Activated CD4-positive, alpha-beta T cell treated with anti-CD3 and anti-CD28 coated beads, Interleukin-2, amount 10 ng/mL, durations not matched to agents 7 days and 5 days (primary cell): ENCODE measurements around the gene NHSL2. TPM values are rescaled to one million over a fixed set of nuclear protein-coding genes. Genes with fewer than 3 reads are reported as not detected.
"Not testable (repeated sequence)": the region's sequence is repeated elsewhere in the genome, so short reads cannot be mapped to it uniquely, and the experiment has no call there.

Source experiments
- CTCF ChIA-PET: fragments of 350-600 bp; sonication (Branson Sonifier 250); formaldehyde crosslinking; loops from one replicate; lab custom pipeline; 2021; ENCODE audit warnings: antibody characterized with exemption; lab: Charles Lee
- POLR2A ChIA-PET: fragments of 350-600 bp; sonication (Branson Sonifier 250); formaldehyde crosslinking; loops from one replicate; lab custom pipeline; 2021; ENCODE audit warnings: antibody characterized with exemption; lab: Charles Lee
- DNase-seq: peaks from one replicate; pipeline ENCODE4 v3.0.0-alpha.2; 2020
- H3K27ac Mint-ChIP-seq: one replicate; pipeline ENCODE4 v1.8.0; 2021; ENCODE audit warnings: mild to moderate bottlenecking, moderate library complexity, mixed read lengths
- H3K27me3 Mint-ChIP-seq: one replicate; pipeline ENCODE4 v1.8.0; 2021; ENCODE audit warnings: mixed read lengths
- H3K36me3 Mint-ChIP-seq: one replicate; pipeline ENCODE4 v1.8.0; 2021; ENCODE audit warnings: low read depth, mixed read lengths
- H3K4me1 Mint-ChIP-seq: one replicate; pipeline ENCODE4 v1.8.0; 2021; ENCODE audit warnings: mixed read lengths
- H3K4me3 Mint-ChIP-seq: one replicate; pipeline ENCODE4 v1.8.0; 2021; ENCODE audit warnings: mild to moderate bottlenecking, moderate library complexity, mixed read lengths
- H3K9me3 Mint-ChIP-seq: one replicate; pipeline ENCODE4 v1.8.0; 2021; ENCODE audit warnings: mixed read lengths
- total RNA-seq, 2 experiments: library from RNA; stranded (reverse); gene quantifications; one replicate each; pipeline ENCODE4 v1.2.3, GENCODE V29; 2021

The NHSL2 gene
- total RNA-seq, 2 experiments from 2014 or later, result 1.00 to 1.1 TPM

- peaks cover 18% of the 10 kb centered on the region for H3K27me3 Mint-ChIP-seq
- POLR2A ChIA-PET, CTCF ChIA-PET: not testable (repeated sequence)
These were observed 53.5 kb downstream of the NHSL2 start for GRCh38 chrX:71964184-71964583.

GRCh38 chrX:71974916-71975315 lies 64.3 kb downstream of the NHSL2 start:
- ChIA-PET CTCF (interaction anchor here (1.0 kb wide), 1 partner anchor 14 kb away, joined by 3 read pairs; no protein-coding TSS in a partner anchor), POLR2A (no interaction called here)
- no peak overlapping the region for H3K27ac Mint-ChIP-seq
- no peak overlapping the region for H3K4me3 Mint-ChIP-seq
- H3K27me3 Mint-ChIP-seq, result peaks cover 13% of the 10 kb centered on the region
- DNase-seq, result no peak
- H3K36me3 Mint-ChIP-seq, result no peaks in the 10 kb centered on the region
- no peaks in the 10 kb centered on the region for H3K9me3 Mint-ChIP-seq
- no peaks in the 10 kb centered on the region for H3K4me1 Mint-ChIP-seq

More at GRCh38 chrX:71964184-71964583, 53.5 kb downstream of the NHSL2 start:
- not testable (repeated sequence) for DNase-seq, H3K9me3 Mint-ChIP-seq, H3K4me3 Mint-ChIP-seq, H3K36me3 Mint-ChIP-seq, H3K27ac Mint-ChIP-seq, H3K4me1 Mint-ChIP-seq

- Mint-ChIP-seq H3K4me3 (no peak overlapping the region), H3K27me3 (peaks cover 13% of the 10 kb centered on the region), H3K9me3 (no peaks in the 10 kb centered on the region), H3K27ac (no peak overlapping the region), H3K4me1 (no peaks in the 10 kb centered on the region), H3K36me3 (no peaks in the 10 kb centered on the region)
- ChIA-PET POLR2A (no interaction called here), CTCF (no interaction called here)
- no peak for DNase-seq
These were observed 66.1 kb downstream of the NHSL2 start for GRCh38 chrX:71976753-71977152.

- DNase-seq, result no peak
- Mint-ChIP-seq H3K4me1 (no peaks in the 10 kb centered on the region), H3K36me3 (no peaks in the 10 kb centered on the region), H3K27me3 (peaks cover 19% of the 10 kb centered on the region), H3K9me3 (no peaks in the 10 kb centered on the region), H3K27ac (no peak overlapping the region), H3K4me3 (no peak overlapping the region)
- ChIA-PET POLR2A (no interaction called here), CTCF (interaction anchor here (0.6 kb wide), 1 partner anchor 1001 kb away, joined by 3 read pairs; no protein-coding TSS in a partner anchor)
These were observed 67.5 kb downstream of the NHSL2 start for GRCh38 chrX:71978164-71978563.

GRCh38 chrX:71989768-71990426 lies 79.3 kb downstream of the NHSL2 start:
- no peak overlapping the region for H3K4me3 Mint-ChIP-seq

GRCh38 chrX:71990518-71990917 lies 79.9 kb downstream of the NHSL2 start:
- ChIA-PET CTCF (no interaction called here), POLR2A (no interaction called here)
- Mint-ChIP-seq H3K27ac (no peak overlapping the region), H3K9me3 (no peaks in the 10 kb centered on the region), H3K36me3 (no peaks in the 10 kb centered on the region), H3K27me3 (peaks cover 10% of the 10 kb centered on the region), H3K4me1 (peaks cover 16% of the 10 kb centered on the region), H3K4me3 (no peak overlapping the region)
- no peak for DNase-seq

More at GRCh38 chrX:71989768-71990426, 79.3 kb downstream of the NHSL2 start:
- ChIA-PET CTCF (interaction anchor here (1.2 kb wide), 1 partner anchor 74 kb away, joined by 3 read pairs; no protein-coding TSS in a partner anchor), POLR2A (no interaction called here)
- DNase-seq, result no peak
- H3K4me1 Mint-ChIP-seq, result peaks cover 16% of the 10 kb centered on the region
- H3K27ac Mint-ChIP-seq, result no peak overlapping the region
- H3K27me3 Mint-ChIP-seq, result peaks cover 8% of the 10 kb centered on the region
- no peaks in the 10 kb centered on the region for H3K36me3 Mint-ChIP-seq
- H3K9me3 Mint-ChIP-seq, result no peaks in the 10 kb centered on the region

GRCh38 chrX:71991164-71991563 lies 80.5 kb downstream of the NHSL2 start:
- DNase-seq, result no peak
- Mint-ChIP-seq H3K27me3 (peaks cover 11% of the 10 kb centered on the region), H3K9me3 (no peaks in the 10 kb centered on the region), H3K36me3 (no peaks in the 10 kb centered on the region), H3K27ac (no peak overlapping the region), H3K4me3 (no peak overlapping the region), H3K4me1 (peaks cover 16% of the 10 kb centered on the region)
- CTCF ChIA-PET, result no interaction called here
- POLR2A ChIA-PET, result no interaction called here

- Mint-ChIP-seq H3K36me3 (no peaks in the 10 kb centered on the region), H3K9me3 (no peaks in the 10 kb centered on the region), H3K4me1 (peaks cover 16% of the 10 kb centered on the region), H3K4me3 (no peak overlapping the region), H3K27ac (peak overlapping the region; percentile 78), H3K27me3 (peaks cover 9% of the 10 kb centered on the region)
- POLR2A ChIA-PET, result no interaction called here
- peak; percentile 50 for DNase-seq
- CTCF ChIA-PET, result interaction anchor here (1.0 to 1.4 kb wide), 2 partner anchors 11 to 26 kb away, joined by 4 read pairs; no protein-coding TSS in a partner anchor
These were observed 82.1 kb downstream of the NHSL2 start for GRCh38 chrX:71992711-71993110.

- no peak overlapping the region for H3K4me3 Mint-ChIP-seq
- no peak for DNase-seq
- H3K27ac Mint-ChIP-seq, result no peak overlapping the region
- POLR2A ChIA-PET, result no interaction called here
- CTCF ChIA-PET, result interaction anchor here (1.0 kb wide), 1 partner anchor 10 kb away, joined by 4 read pairs; no protein-coding TSS in a partner anchor
- H3K36me3 Mint-ChIP-seq, result no peaks in the 10 kb centered on the region
- no peaks in the 10 kb centered on the region for H3K9me3 Mint-ChIP-seq
- peaks cover 6% of the 10 kb centered on the region for H3K27me3 Mint-ChIP-seq
- H3K4me1 Mint-ChIP-seq, result peaks cover 16% of the 10 kb centered on the region
These were observed 82.7 kb downstream of the NHSL2 start for GRCh38 chrX:71993371-71993770.

GRCh38 chrX:71994601-71995000 lies 84.0 kb downstream of the NHSL2 start:
- POLR2A ChIA-PET, result no interaction called here
- H3K4me1 Mint-ChIP-seq, result peaks cover 16% of the 10 kb centered on the region

GRCh38 chrX:71995122-71995521 lies 84.5 kb downstream of the NHSL2 start:
- ChIA-PET CTCF (interaction anchor here (1.5 kb wide), 1 partner anchor 27 kb away, joined by 3 read pairs; no protein-coding TSS in a partner anchor), POLR2A (no interaction called here)
- Mint-ChIP-seq H3K27me3 (peaks cover 10% of the 10 kb centered on the region), H3K4me3 (no peak overlapping the region), H3K9me3 (no peaks in the 10 kb centered on the region), H3K4me1 (peaks cover 16% of the 10 kb centered on the region), H3K27ac (no peak overlapping the region), H3K36me3 (no peaks in the 10 kb centered on the region)
- DNase-seq, result no peak

More at GRCh38 chrX:71994601-71995000, 84.0 kb downstream of the NHSL2 start:
- H3K36me3 Mint-ChIP-seq, result no peaks in the 10 kb centered on the region
- H3K9me3 Mint-ChIP-seq, result no peaks in the 10 kb centered on the region
- peak overlapping the region; percentile 41 for H3K27ac Mint-ChIP-seq
- no peak overlapping the region for H3K4me3 Mint-ChIP-seq
- H3K27me3 Mint-ChIP-seq, result peaks cover 8% of the 10 kb centered on the region
- CTCF ChIA-PET, result no interaction called here
- no peak for DNase-seq

GRCh38 chrX:71996136-71996535 lies 85.5 kb downstream of the NHSL2 start:
- POLR2A ChIA-PET, result no interaction called here
- CTCF ChIA-PET, result interaction anchor here (1.1 to 1.8 kb wide), 3 partner anchors 26 to 130 kb away, joined by 3 to 4 read pairs (median 3); no protein-coding TSS in a partner anchor
- H3K27me3 Mint-ChIP-seq, result peaks cover 15% of the 10 kb centered on the region
- H3K27ac Mint-ChIP-seq, result no peak overlapping the region
- no peak for DNase-seq
- H3K4me3 Mint-ChIP-seq, result no peak overlapping the region
- H3K36me3 Mint-ChIP-seq, result no peaks in the 10 kb centered on the region
- H3K9me3 Mint-ChIP-seq, result no peaks in the 10 kb centered on the region
- peaks cover 16% of the 10 kb centered on the region for H3K4me1 Mint-ChIP-seq

GRCh38 chrX:71996826-71997225 lies 86.2 kb downstream of the NHSL2 start:
- Mint-ChIP-seq H3K27ac (no peak overlapping the region), H3K9me3 (no peaks in the 10 kb centered on the region), H3K27me3 (peaks cover 18% of the 10 kb centered on the region), H3K4me1 (peaks cover 14% of the 10 kb centered on the region), H3K36me3 (no peaks in the 10 kb centered on the region), H3K4me3 (no peak overlapping the region)
- ChIA-PET CTCF (interaction anchor here (1.1 to 1.8 kb wide), 2 partner anchors 34 to 130 kb away, joined by 3 to 4 read pairs; no protein-coding TSS in a partner anchor), POLR2A (no interaction called here)
- no peak for DNase-seq
